ENCODE results near the gene OR10A6.
A peak's percentile ranks its signal among the peaks of the same experiment; 100 is the strongest.

Gene OR10A6

DNA sequence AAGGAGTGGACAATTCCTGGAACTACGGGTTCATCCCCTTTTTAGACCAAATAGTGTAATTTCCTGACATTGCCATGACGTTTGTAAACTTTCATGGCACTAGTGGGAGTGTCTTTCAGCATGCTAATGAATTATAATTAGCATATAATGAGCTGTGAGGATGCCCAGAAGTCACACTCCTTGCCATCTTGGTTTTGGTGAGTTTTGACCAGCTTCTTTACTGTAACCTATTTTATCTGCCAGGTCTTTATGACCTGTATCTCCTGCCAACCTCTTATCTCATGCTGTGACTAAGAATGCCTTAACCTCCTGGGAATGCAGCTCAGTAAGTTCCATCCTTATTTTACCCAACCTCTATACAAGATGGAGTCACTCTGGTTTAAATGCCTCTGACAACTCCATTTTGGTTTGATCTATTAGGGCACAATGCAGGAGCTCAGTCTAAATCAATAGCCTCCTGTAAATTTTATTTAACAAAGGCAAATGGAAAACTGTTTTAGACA, 20.7 kb downstream of the OR10A6 start:
- DNase-seq (ENCODE audit: low spot score), result no peak

DNA sequence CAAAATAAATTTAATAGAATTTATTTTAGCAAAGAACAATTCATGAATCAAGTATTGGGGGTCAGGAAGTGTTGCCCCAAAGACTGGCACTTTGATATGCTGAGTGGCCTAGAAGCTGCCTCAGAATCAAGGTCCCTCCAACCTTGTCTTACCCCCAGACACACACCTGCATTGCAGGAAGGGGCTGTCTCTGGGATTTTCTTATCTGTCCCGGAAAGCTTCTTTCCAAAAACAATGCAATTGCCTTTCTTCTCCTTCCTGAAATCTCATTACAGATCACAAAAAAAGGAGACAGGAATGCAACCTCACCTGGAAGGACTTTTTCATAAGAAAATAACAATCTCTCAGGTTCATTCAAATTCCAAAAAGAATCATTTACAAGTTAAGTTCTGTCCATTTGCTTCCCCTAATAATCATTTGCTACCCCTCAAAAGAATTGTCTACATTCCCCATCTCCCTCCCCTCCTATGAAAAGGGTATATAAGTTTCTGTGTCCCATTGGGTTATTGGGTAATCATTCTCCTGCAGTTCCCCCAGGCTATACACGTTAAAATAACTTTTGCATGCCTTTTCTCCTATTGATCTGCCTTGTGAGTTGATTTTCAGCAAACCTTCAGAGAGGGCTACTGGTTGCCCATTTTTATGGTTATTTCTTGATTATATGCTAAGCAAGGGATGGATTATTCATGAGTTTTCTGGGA, 21.3 kb downstream of the OR10A6 start:
- DNase-seq (ENCODE audit: low spot score), result no peak

DNA sequence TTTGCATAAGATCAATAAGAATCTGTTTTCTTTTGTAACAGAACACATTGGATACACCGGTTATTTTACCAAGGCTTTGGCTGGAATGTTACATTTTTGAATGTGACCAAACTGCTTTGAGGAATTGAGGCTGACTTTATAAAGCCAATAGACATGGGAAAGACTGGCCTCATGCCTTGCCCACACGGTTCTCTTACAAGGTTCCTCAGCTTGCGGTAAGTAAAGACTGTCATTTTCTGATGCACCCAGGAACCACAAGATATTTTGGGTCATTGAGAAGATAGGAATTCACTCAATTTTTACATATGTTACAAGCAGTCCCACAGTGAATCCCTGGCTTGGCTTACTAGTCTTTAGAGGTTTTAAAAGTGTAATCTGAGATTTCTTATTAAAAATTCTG, 23.9 kb downstream of the OR10A6 start:
- DNase-seq (ENCODE audit: low spot score), result no peak

DNA sequence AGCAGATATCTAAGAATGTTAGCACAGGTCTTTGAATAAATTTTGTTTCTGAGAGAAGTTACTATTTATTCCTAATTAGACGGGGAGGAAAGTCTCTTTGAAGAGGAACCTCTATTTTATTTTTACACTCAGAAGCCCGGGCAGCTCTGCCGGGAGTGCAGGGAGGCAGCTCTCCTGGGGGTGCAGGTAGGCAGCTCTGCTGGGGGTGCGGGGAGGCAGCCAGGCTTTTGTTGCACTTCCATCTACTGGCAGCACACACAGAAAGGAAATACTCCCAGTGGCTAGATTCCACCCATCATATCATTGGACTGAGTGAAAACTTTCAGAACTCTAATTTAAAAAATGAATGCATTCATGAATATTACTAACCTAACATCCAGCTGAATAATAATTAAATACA, 24.6 kb downstream of the OR10A6 start:
- DNase-seq (ENCODE audit: low spot score), result no peak

DNA sequence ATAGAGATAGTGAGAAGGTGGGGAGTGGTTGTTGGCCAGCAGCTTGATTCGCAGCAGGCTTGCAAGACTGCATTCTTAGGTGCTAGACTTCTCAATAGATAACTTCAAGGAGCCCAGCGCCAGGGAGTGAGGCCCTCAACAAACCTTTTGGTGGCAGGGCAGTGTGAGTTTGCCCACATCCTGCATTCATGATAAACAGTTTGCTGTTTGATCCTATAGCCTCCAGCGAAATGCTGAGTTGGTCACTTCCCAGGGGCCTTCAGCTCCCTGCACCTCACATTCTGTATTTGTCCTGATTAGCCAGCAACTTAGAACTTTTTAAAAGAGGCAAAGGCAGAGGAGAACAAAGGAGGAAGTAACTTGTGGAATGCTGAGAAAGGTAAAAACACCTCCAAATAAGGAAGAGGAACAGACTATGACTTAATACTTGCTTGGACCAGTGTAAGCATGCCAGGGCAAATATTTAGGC, 25.1 kb downstream of the OR10A6 start:
- no peak for DNase-seq (ENCODE audit: low spot score)

DNA sequence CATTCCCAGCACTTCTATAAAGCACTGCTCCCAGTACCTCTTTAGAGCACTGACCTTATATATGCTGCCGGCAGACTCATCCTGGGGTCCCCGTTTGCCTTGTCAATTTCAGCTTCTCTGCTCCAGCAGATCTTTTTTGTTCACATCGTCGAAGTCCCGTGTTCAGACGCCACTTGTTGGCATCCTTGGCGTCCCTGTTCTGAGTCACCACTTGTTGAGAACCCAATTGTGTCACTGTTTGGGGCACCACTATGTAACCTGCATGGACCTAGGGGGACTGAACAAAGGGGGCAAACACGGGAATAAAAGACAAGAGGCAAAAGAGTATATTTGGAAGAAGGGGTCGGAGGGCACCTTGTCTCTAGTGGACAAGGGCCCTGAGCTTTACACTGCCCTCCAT, 25.5 kb downstream of the OR10A6 start:
- no peak for DNase-seq (ENCODE audit: low spot score)

DNA sequence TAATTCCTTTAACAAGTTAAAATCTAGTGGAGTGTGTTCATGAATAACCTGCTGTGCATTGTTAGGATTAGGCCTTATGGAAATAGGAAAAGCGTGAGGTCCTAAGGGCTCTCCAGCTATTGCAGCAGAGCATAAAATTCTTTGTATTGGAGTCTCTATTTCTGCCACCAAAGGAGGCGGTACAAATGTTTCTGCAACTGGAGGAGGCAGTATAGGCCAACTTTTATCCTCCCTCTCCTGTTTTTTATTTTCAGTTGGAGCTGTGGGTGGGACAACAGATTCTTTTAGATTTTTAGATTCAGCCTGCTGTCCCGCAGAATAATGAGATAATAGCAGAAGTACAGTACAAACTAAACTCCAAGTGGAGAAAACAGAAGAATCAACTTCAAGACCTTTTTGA, 26.2 kb downstream of the OR10A6 start:
- no peak for DNase-seq (ENCODE audit: low spot score)

DNA sequence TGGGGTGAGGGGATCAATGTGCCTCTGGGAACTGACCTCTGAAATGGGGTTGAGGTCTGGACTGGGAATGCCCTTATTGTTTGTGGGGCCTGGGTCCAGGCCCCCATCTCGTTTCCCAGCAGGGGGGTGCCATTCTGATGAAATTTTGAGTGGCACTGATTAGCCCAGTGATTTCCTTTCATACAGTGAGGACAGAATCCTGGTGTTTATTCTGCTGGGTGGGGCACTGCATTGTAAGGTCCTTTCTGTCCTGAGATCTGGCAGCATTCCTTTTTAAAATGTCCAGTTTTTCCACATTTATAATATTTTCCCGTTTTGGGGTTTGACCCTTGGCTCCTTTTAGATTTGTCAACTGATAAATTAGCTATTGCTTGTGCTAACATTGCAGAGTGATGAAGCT, 27.1 kb downstream of the OR10A6 start:
- no peak for DNase-seq (ENCODE audit: low spot score)

DNA sequence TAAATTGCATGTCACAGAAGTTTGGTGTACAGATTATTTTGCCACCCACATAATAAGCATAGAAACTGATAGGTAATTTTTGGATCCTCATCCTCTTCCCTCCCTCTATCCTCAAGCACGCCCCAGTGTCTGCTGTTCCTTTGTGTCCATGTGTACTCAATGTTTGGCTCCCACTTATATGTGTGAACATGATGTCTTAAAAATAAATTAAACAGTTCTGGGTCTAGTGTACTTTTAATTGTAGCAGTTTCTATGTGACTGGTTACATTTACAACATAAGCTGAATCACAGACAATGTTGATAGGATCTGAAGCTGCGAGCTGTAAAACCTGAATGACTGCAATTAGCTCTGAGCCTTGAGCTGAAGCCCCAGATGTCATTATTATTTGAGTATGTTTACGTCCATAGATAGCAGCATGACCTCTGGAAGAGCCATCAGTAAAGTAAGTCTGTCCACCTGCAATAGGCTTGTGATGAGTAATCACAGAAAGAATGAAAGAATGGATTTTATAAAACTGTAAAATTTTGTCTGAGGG, 29.7 kb downstream of the OR10A6 start:
- no peak for DNase-seq (ENCODE audit: low spot score)

DNA sequence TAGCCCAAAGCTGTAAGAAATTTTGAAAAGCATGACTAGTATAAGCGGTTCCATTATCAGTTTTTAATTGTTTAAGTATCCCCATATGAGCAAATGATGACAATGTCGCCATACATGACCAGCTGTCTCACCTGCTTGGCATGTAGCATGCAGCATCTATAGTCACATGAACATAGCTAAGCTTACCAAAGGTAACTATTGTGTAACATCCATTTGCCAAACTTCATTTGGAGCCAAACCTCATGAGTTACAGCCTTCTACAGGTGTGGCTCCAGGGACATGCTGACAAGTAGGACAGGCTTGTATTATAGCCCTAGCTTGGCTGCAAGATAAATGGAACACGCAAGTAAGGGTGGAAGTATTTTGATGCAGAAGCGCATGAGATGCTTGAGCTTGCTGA, 30.4 kb downstream of the OR10A6 start:
- no peak for DNase-seq (ENCODE audit: low spot score)

DNA sequence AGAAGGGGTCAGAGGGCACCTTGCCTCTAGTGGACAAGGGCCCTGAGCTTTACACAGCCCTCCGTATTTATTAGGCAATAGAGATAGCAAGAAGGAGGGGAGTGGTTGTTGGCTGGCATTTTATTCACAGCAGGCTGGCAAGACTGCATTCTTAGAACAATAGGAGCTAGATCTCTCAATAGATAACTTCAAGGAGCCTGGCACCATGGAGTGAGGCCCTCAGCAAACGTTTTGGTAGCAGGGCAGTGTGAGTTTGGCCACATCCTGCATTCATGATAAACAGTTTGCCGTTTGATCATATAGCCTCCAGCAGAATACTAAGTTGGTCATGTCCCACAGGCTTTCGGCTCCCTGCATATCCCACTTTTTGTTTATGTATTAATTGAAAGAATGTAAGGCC, 31.6 kb downstream of the OR10A6 start:
- no peak for DNase-seq (ENCODE audit: low spot score)

DNA sequence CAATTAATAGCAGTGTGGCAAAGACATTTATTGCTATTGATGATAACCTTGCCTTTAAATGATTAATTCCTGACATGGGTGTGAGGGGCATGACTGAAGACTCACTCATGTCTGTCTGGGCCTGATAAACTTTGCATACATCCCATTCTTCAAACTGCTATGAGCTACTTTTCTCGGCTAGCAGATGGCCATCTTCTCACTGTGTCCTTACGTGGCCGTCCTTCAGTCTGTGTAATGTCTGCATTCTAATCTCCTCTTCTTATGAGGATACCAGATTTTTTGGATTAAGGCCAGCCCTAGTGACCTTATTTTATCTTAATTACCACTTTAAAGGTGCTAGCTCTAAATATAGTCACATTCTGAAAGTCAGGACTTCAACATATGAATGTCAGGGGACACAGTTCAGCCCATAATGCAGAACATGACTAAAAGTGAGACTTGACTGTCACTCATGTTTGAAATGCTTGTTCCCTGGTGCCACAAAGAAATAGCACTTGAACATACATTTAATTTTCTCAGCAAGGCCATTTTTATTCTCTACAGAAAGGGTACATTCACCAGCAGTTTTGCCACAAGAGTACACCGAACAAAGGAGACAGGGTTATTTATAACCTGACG, 32.3 kb downstream of the OR10A6 start:
- DNase-seq (ENCODE audit: low spot score), result no peak

DNA sequence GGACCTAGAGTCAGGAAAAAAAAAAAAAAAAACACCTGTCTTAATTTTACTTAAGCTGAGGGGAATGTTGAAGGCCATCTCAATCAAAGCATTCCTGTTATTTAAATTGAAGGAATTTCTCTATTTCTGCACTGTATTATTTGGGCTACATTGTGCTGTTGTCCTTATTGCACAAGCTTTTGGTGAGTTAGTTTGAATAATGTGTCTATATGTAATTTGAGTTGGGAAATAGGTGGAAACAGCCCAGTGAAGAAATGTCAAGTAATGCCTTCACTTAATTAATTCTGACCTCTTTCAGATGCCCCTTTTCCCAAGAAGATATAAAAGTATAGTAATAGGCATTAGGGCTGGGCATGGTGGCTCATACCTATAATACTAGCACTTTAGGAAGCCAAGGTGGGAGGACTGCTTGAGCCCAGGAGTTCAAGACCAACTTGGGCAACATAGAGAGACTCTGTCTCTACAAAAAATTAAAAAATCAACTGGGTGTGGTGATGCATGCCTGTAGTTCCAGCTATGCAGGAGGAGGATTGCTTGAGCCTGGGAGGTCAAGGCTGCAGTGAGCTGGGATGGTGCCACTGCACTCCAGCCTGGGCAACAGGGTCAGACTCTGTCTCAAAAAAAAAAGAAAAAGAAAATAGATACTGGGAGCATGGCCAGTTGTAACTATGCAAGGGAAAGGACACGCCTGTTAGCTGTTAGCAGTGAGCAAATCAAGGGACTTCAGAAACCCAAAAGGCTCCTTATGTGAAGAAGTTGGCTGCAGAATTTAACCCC, 34.9 kb downstream of the OR10A6 start:
- DNase-seq (ENCODE audit: low spot score), result no peak

DNA sequence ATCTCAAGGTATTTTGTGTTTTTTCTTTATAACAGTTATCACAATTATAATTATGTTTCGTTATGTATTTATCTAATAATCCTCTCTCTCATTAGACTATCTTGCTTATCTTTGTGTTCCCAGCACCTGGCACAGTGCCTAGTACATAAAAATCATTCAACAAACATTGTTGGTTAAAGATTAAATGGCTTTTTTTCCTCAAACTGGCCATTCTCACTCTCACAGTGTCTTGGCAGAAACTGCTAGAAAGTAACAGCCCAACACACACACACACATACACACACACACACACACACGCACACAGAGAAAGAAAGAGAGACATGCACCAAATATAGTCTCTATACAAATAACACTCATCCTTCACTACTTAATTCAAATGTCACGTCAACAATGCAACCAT, 36.8 kb downstream of the OR10A6 start:
- no peak for DNase-seq (ENCODE audit: low spot score)

DNA sequence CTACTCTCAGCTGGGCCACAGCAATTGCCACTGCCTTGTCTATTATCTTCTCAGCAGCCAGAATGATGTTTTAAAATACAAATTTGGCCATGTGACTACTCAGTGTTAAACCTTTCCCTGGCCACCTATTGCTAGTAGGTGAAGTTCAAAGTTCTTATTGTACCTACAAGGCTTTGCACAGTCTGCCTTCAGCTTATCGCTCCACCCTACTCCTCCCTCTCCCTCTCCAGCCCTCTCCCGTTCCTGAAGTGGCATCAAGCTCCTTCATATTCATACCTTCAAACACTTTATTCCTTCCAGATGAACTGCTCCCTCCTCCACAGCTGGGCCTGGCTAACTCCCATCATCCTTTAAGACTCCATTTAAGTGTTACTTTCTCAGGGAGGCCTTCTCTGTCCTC, 37.3 kb downstream of the OR10A6 start:
- no peak for DNase-seq (ENCODE audit: low spot score)

DNA sequence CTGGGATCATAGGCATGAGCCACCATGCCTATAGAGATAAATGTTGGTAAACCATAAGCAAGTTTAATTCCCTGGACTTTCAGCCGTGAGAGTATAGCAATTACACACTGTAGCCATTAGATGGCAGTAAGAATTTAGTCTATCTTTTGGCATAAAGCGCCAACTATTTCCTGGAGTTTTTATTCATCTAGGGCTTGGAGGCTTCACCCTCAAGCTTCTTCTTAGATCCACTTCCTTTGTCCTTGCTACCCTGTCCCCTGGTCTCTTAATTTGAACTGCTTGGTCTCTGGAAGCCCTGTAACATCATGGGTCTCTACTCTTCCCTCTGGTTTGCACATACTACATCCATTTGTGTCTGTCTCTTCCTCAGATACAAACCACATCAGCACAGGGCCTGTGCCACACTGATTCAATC, 38.2 kb downstream of the OR10A6 start:
- peak; percentile 80 for DNase-seq (ENCODE audit: low spot score)

DNA sequence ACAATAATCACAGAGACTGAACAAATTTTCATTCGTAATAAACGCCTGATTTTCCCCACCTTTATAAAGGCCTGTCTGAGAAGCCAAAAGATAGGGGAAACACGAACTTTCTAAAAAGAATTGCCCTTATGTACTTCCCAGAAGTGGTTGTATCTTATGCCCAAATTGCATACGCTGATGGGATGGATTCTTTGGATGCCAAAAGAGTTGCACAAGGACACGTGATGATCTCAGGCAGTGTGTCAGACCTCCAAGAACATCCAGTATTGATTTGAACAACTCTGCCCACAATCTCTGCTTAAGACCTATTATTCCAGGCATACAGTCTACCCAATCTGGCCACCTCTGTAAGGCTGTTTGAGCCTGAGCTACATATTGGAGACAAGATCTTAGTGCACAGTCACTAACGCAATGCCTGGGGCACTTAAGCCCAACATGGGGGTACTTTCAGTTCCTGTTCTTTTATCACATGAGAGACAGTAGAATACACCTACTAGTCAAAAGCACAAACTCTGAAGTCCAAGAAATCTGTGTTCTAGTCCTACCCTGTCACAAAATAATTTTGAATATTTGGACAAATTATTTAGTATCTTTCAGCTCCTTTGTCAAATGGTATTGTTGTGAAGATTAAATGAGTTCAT, 38.9 kb downstream of the OR10A6 start:
- no peak for DNase-seq (ENCODE audit: low spot score)

DNA sequence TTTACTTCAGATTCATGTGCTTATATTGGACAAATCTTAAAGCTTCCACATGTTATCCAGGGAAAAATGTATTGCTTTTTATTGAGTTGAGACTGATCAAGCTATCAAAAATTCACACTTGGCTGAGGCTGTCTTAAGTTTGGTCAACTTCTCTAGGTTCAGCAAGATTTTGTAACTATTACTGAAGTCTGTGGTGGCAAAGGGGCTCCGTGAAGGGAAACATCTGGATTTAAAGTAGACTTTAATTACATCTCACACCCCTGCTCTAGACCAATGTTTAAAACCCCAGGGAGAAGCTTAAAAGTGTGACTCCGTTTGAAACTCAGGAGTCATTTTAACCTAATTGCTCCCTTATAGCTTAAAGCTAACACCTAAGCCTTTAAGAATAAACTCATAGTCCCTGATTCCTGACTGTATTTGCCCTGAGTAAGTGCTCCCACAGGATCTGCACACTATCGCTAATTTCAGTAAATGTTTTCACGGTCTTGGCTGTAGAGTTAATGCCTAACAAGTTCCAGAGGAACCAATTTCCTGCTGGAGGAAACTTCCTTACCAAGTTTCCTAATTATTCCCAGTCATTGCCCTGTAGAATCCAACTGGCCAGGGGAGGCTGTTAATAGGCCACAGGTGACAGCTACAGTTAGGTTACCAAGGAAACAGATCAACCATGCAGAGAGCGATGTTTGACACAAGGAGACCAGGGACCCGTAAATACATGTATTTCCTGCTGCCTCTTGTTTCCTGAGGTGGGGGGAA, 40.5 kb downstream of the OR10A6 start:
- no peak for DNase-seq (ENCODE audit: low spot score)

DNA sequence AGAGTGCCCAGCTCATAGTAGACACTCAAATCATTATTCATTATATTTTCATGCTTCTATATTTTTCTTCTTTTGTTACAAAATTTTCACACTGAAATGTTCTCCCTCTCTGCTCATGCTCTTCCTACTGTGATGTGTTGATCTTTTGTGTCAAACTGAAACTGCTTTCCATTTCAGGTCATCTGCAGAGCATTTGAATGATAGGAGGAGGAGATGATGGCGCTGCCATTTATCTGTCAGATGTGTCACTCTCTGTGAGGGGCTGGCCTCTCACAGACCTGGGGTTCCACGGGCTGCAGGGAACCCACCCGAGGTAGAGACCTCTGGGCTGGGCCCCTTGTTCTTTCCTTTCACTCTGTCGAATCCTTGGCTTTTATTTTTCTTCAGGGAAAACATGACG, 41.1 kb downstream of the OR10A6 start:
- no peak for DNase-seq (ENCODE audit: low spot score)

DNA sequence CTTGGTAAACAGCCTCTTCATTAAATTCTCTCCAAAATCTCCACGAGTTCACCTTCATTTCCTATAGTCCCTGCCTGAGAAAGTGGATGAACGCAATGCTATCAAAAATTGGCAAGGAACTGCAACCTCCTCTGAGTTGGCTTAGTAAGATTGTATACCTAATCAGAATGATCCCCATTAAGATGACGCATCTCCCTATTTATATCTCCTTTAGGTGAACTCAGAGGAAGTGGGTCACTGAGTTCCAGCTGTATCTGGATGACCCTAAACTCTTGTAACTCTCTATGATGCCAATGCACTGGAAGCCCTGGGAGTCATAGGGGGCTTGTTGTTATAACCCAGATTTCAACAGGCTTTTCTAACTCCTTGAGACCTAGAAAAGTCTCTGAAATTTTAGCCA, 48.2 kb downstream of the OR10A6 start:
- DNase-seq (ENCODE audit: low spot score), result no peak
